Smooth muscle cell (in vitro differentiated cells): ENCODE data around the gene PLEKHA7. TPM values are rescaled to one million over a fixed set of nuclear protein-coding genes. Genes with fewer than 3 reads are reported as not detected.

Experiments used
- DNase-seq: peaks from one replicate; lab custom pipeline; 2025; ENCODE audit not compliant: unreplicated experiment; lab: John Stamatoyannopoulos, UW
- H2AFZ ChIP-seq: fragments of 200-600 bp; sonication (generic); 2 replicates; pipeline ENCODE4 v1.6.0; 2016; ENCODE audit warnings: antibody characterized with exemption, low read depth, mild to moderate bottlenecking
- H3F3A ChIP-seq: fragments of 200-600 bp; sonication (generic); 2 replicates; pipeline ENCODE4 v1.6.0; 2017; ENCODE audit warnings: antibody characterized with exemption, low read depth
- H3K27ac ChIP-seq: fragments of 200-600 bp; sonication (generic); 2 replicates; pipeline ENCODE4 v1.5.1; 2016; ENCODE audit warnings: low read depth, mild to moderate bottlenecking
- H3K27me3 ChIP-seq: fragments of 200-600 bp; sonication (generic); 2 replicates; pipeline ENCODE4 v1.6.1; 2016; ENCODE audit warnings: low read depth, mild to moderate bottlenecking
- H3K36me3 ChIP-seq: fragments of 200-600 bp; sonication (generic); 2 replicates; pipeline ENCODE4 v1.5.1; 2016; ENCODE audit warnings: low read depth
- H3K4me1 ChIP-seq: fragments of 200-600 bp; sonication (generic); 2 replicates; pipeline ENCODE4 v1.5.1; 2016; ENCODE audit warnings: low read depth
- H3K4me2 ChIP-seq: fragments of 200-600 bp; sonication (generic); 2 replicates; pipeline ENCODE4 v1.6.0; 2016; ENCODE audit warnings: mild to moderate bottlenecking
- H3K4me3 ChIP-seq: fragments of 200-600 bp; sonication (generic); 2 replicates; pipeline ENCODE4 v1.5.1; 2016; ENCODE audit warnings: mild to moderate bottlenecking
- H3K79me2 ChIP-seq: fragments of 200-600 bp; sonication (generic); 2 replicates; pipeline ENCODE4 v1.6.0; 2016; ENCODE audit warnings: low read depth, mild to moderate bottlenecking
- H3K9ac ChIP-seq: fragments of 200-600 bp; sonication (generic); 2 replicates; pipeline ENCODE4 v1.6.0; 2016; ENCODE audit warnings: low read depth
- H3K9me3 ChIP-seq: fragments of 200-600 bp; sonication (generic); replicated peaks from 2 replicates; pipeline ENCODE4 v1.5.1; 2016; ENCODE audit warnings: low read depth
- H4K20me1 ChIP-seq: fragments of 200-600 bp; sonication (generic); 2 replicates; pipeline ENCODE4 v1.6.0; 2016; ENCODE audit warnings: low read depth
- WGBS: methylation state at CpG from one replicate; pipeline ENCODE4 v1.1.7; 2016; ENCODE audit warnings: low lambda C conversion rate; 5-methylcytosine and 5-hydroxymethylcytosine counted together
- polyA plus RNA-seq: library from polyadenylated mRNA; unstranded; fragments of >200 nt; fragmentation: Nextera tagmentation; extraction: Ambion mirVana; gene quantifications from 2 replicates; pipeline ENCODE4 v1.2.1, GENCODE V29; 2016
- total RNA-seq: library from RNA; depleted of rRNA; stranded (reverse); fragments of >200 nt; gene quantifications from 2 replicates; pipeline ENCODE4 v1.2.3, GENCODE V29; 2014
- TF ChIP-seq, protein P1 (sequence below): fragments of 200-600 bp; sonication (generic); IDR thresholded peaks from 2 replicates; pipeline ENCODE4 v1.5.1; 2017; ENCODE audit warnings: borderline replicate concordance, mild to moderate bottlenecking, antibody characterized with exemption; ENCODE audit not compliant: insufficient read depth, poor library complexity, severe bottlenecking

PLEKHA7 gene
- total and polyA plus RNA-seq, 2 experiments from 2014 or later: 0.19 to 22.2 TPM

DNA sequence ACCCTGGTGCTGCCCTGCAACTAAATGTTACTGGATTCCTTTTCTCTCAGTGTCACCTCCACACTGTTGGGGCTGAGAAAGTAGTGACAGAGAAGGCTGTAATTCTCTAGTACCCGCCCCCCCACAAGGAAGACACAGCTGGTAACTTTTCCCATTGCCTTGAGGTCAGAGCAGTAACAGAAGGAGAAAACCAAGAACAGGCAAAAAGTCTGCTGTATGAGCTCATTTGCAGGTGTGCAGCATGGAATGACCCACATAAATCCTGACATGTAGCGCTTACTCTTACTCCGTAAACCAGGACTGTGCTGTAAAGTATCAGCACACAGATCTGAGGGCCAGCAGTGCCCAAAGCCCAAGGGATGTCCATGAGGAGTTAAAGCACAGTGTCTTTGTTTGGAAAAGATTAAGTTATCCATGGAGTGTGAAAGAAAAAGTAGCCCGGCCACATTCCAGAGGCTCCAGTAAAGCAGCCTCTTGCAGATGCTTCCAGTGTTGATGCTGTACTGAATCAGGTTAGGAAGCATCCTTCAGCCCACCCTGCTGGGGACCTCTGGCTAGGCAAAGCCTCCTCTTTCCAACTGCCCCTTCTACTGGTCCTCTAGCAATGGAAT, 120.7 kb downstream of the PLEKHA7 start:
- no peaks in the 10 kb centered on the region for H3F3A ChIP-seq
- H3K27ac ChIP-seq: no peak overlapping the region
- H3K79me2 ChIP-seq: no peaks in the 10 kb centered on the region
- peaks cover 19% of the 10 kb centered on the region for H3K4me1 ChIP-seq
- no peak overlapping the region for H2AFZ ChIP-seq
- H3K9ac ChIP-seq: no peak overlapping the region
- no peaks in the 10 kb centered on the region for H3K36me3 ChIP-seq
- H3K27me3 ChIP-seq: no peaks in the 10 kb centered on the region
- 47% methylated on average over 4 of the region's 4 CpGs for WGBS
- no peak overlapping the region for H3K4me3 ChIP-seq
- TF ChIP-seq, protein P1, sequence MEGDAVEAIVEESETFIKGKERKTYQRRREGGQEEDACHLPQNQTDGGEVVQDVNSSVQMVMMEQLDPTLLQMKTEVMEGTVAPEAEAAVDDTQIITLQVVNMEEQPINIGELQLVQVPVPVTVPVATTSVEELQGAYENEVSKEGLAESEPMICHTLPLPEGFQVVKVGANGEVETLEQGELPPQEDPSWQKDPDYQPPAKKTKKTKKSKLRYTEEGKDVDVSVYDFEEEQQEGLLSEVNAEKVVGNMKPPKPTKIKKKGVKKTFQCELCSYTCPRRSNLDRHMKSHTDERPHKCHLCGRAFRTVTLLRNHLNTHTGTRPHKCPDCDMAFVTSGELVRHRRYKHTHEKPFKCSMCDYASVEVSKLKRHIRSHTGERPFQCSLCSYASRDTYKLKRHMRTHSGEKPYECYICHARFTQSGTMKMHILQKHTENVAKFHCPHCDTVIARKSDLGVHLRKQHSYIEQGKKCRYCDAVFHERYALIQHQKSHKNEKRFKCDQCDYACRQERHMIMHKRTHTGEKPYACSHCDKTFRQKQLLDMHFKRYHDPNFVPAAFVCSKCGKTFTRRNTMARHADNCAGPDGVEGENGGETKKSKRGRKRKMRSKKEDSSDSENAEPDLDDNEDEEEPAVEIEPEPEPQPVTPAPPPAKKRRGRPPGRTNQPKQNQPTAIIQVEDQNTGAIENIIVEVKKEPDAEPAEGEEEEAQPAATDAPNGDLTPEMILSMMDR: no peak
- no peaks in the 10 kb centered on the region for H4K20me1 ChIP-seq
- no peak overlapping the region for H3K4me2 ChIP-seq
- H3K9me3 ChIP-seq: no peaks in the 10 kb centered on the region
- no peak for DNase-seq

DNA sequence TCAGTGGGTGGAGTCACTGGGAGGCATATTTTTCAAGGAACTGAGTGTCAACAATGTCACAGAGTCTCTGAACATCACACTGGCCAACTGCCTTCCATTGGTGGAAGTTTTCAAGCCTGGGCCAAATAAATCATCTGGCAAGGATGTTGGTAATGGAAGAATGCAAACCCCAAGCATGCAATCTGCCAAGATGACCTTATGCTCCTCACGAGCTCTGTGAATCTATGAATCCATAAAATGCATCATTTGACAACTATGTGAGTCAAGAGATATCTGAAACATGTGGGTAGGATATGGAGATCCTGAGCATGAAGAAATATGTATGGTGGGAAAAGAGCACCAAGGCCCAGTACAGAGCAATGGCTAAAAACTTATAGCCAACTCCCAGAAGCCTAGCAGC, 122.2 kb downstream of the PLEKHA7 start:
- no peak overlapping the region for H3K4me2 ChIP-seq
- no peak overlapping the region for H3K9ac ChIP-seq
- H3K27me3 ChIP-seq: no peaks in the 10 kb centered on the region
- H3K36me3 ChIP-seq: no peaks in the 10 kb centered on the region
- no peak overlapping the region for H2AFZ ChIP-seq
- no peaks in the 10 kb centered on the region for H4K20me1 ChIP-seq
- H3K79me2 ChIP-seq: no peaks in the 10 kb centered on the region
- no peak for DNase-seq
- H3K4me3 ChIP-seq: no peak overlapping the region
- H3K4me1 ChIP-seq: peaks cover 11% of the 10 kb centered on the region
- 15% methylated on average over 1 of the region's 1 CpG for WGBS
- H3F3A ChIP-seq: no peaks in the 10 kb centered on the region
- H3K9me3 ChIP-seq: no peaks in the 10 kb centered on the region
- no peak overlapping the region for H3K27ac ChIP-seq
- TF ChIP-seq, protein P1: no peak

DNA sequence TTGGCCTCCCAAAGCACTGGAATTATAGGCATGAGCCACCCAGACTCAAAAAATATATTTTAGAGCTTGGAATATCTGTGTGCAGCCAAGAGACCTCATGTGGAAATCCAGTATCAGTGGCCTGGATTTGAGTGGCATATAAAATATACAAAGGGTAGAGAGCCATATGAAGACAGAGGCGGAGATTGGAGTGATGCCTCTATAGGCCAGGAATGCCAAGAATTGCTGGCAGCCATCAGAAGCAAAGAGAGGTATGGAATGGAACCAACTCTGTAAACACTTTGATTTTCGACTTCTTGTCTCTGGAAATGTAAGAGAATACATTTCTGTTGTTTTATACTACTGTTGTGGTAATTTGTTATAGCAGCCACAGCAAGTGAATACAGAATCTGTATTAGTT, 123.0 kb downstream of the PLEKHA7 start:
- H4K20me1 ChIP-seq: no peaks in the 10 kb centered on the region
- no peaks in the 10 kb centered on the region for H3K79me2 ChIP-seq
- TF ChIP-seq, protein P1: no peak
- WGBS: 64% methylated on average over 2 of the region's 2 CpGs
- H3F3A ChIP-seq: no peaks in the 10 kb centered on the region
- no peak overlapping the region for H3K27ac ChIP-seq
- H3K27me3 ChIP-seq: no peaks in the 10 kb centered on the region
- no peak for DNase-seq
- H3K9ac ChIP-seq: no peak overlapping the region
- no peak overlapping the region for H2AFZ ChIP-seq
- no peaks in the 10 kb centered on the region for H3K9me3 ChIP-seq
- H3K4me1 ChIP-seq: peaks cover 8% of the 10 kb centered on the region
- no peak overlapping the region for H3K4me2 ChIP-seq
- H3K36me3 ChIP-seq: no peaks in the 10 kb centered on the region
- H3K4me3 ChIP-seq: no peak overlapping the region

DNA sequence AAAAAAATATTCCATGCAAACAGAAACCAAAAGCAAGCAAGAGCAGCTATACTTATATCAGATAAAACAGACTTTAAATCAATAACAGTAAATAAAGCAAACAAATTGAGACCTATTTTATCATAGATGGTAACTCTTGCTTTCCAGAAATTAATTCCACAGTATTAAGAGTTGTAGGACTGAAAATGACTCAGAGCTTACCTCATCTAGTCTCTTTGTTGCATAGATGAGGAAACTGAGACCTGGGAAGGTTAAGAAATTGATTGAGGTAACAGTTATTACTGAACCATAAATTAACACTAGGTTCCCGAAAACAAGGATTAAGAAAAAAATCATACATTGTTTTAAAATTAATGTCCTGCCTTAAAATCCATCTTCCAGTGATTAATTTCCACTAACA, 123.8 kb downstream of the PLEKHA7 start:
- Histone ChIP-seq H3K36me3 (no peaks in the 10 kb centered on the region), H4K20me1 (no peaks in the 10 kb centered on the region), H3K9me3 (no peaks in the 10 kb centered on the region), H3F3A (no peaks in the 10 kb centered on the region), H3K4me1 (peaks cover 8% of the 10 kb centered on the region), H3K9ac (no peak overlapping the region), H3K4me2 (no peak overlapping the region), H3K27me3 (no peaks in the 10 kb centered on the region), H3K4me3 (no peak overlapping the region), H3K79me2 (no peaks in the 10 kb centered on the region), H3K27ac (peak overlapping the region; percentile 24), H2AFZ (no peak overlapping the region)
- no peak for DNase-seq
- 86% methylated on average over 1 of the region's 1 CpG for WGBS
- TF ChIP-seq, protein P1: no peak
